GM12864 (cell line): ENCODE data around the gene LIPN.
A peak's percentile ranks its signal among the peaks of the same experiment; 100 is the strongest.

Experiments
- DNase-seq: peaks from one replicate; pipeline ENCODE4 v3.0.0-alpha.2; 2011; ENCODE audit warnings: low read depth
- H3K4me3 ChIP-seq: 2 replicates; pipeline ENCODE4 v1.5.1; 2011; ENCODE audit warnings: mild to moderate bottlenecking, low read depth, low read length, control low read depth
- CTCF ChIP-seq: IDR thresholded peaks from 2 replicates; pipeline ENCODE4 v1.5.1; 2011; ENCODE audit warnings: low read depth, mild to moderate bottlenecking, moderate library complexity, low read length, control low read depth, inconsistent platforms; ENCODE audit errors: missing control alignments

The LIPN gene

DNA sequence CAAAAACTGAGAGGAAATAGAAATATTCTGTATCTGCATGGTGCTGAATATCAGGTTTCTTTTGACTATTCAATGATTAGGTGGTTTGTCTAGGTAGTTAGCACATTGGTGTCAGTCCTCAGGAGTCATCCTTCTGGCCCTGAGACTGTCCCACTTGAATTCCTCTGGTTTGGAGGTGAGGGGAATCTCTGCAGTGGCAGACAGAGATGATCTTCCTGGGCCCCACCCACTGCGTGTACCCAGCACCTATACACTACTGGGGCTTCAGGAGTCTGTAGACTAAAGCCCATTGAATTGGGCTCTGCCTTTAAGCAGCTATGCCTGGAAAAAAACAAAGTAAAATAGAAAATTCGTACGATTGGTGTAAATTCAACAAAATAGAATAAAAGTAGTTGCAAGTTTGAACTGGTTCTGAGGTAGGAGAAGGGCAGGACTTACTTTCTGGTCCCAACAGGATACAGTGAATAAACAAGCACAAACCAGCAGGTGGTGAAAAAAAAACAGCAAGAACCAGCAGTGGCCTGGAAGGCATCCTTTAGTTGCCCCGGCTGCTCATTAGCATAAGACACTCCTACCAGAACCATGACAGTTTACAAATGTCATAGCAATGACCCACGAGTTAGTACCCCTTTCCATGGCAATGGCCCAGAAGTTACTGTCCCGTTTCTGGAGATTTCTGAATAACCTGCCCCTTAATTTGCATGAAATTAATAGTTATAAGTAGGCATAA, 44.4 kb downstream of the LIPN start:
- no peak overlapping the region for H3K4me3 ChIP-seq
- DNase-seq: no peak
- TF ChIP-seq CTCF: no peak

DNA sequence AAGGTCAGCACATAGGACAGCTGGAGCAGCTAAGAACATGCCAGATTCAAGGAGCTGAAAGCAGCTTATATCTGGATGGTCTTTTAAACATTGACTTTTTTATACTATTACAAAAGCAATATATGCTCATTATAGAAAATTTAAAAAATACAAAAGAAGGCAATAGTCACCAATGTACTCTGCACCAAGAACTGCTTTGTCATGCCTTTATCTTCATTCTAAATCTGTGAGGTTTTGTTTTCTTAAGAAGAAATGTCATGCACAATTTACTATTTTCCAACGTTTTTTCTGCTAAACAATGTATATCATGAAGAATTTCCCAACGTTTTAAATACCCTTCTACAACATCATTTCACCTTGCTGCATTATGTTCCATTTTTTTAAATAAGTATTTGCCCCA, 45.5 kb downstream of the LIPN start:
- no peak for DNase-seq
- TF ChIP-seq CTCF: no peak
- no peak overlapping the region for H3K4me3 ChIP-seq

- no peak for TF ChIP-seq CTCF
- no peak overlapping the region for H3K4me3 ChIP-seq
- no peak for DNase-seq
Observed at GRCh38 chr10:88805924-88806323, 46.1 kb downstream of the LIPN start.

- H3K4me3 ChIP-seq: no peak overlapping the region
- no peak for TF ChIP-seq CTCF
- no peak for DNase-seq
Observed at GRCh38 chr10:88809621-88810020, 49.8 kb downstream of the LIPN start.

DNA sequence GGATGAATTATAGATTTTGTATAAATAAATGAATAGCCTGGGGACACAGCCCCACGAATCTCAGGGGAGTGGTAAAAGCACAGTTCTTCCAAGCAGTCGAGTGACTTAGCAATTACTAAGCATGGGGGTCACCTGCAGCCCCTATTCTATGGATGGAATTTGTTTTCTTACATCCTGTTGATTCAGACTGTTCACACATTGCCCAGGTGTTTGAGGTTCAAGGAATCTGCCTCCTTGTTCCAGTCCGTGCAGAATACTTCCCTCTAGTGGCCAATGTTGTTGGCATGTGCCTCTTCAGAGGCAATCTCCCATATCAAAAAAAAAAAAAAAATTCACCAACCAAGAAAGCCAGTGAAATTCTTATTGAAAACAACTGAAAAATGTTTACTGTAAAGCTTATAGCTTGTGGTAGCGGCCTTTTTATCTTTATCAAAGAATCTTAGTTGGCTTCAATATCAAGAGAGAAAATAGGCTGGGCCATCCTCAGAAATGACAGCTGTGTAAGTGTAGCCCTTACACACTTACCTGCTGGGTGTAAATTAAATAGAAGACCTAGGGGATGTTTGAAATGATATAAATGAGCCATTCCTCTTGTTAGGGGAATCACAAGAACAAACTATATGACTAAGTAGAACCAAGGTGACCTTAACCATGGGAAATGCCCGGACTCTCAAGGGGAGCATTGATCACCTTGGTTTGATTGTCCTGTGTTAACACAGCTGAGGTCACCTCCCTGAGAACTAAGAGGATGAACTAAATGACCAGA, 50.6 kb downstream of the LIPN start:
- peak; percentile 40 for DNase-seq
- no peak overlapping the region for H3K4me3 ChIP-seq
- peak; percentile 76 for TF ChIP-seq CTCF

- H3K4me3 ChIP-seq: no peak overlapping the region
- DNase-seq: no peak
- TF ChIP-seq CTCF: no peak
Observed at GRCh38 chr10:88813200-88813599, 53.4 kb downstream of the LIPN start.

DNA sequence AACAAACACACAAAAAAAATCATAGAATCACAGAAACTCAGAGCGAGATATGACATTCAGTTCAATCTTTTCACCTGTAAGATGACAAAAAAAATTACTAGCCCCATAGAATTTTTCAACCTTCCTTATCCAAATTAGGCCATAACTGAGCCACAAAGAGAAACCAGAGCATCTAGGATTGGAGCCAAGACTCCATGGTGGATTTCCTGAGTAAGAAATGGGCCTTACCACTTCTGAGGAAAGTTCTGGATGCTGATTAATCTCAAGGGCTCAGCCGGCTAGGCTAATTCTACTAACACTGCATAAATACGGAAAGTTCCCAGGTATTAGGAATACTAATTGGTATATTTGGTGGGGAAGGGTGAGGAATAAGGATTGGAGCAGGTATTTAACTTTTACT, 59.5 kb downstream of the LIPN start:
- no peak overlapping the region for H3K4me3 ChIP-seq
- no peak for TF ChIP-seq CTCF
- DNase-seq: no peak
